ENCODE results near the gene AFG1L.

The AFG1L gene

DNA sequence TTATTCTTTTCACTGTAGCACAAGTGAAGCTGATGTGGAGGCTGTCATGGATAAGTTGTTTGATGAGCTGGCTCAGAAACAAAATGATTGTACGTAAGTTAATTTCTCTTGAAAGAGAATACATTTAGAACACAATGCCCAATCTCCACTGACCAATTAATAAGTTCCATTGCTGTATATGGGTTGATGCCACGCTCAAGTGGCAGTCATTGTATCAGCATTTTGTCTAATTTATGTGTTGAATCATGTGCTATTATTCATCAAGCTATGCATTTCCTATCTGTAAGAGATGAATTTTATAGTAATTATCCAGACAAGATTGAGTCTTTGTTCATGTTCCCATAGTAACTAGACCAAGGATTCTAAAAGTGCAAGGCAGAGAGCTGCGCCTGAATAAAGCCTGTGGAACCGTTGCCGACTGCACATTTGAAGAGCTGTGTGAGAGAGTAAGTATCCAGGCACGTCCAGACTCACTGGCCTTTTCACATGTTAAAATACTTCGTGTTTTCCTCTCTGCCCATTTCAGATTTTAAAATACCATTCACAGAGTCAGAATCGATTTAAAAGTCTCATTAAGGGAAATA lies 182.1 kb downstream of the AFG1L start:
- no peak for TF ChIP-seq FOXP2 (optimal IDR thresholded peaks at IDR 0.05; ENCODE audit: borderline replicate concordance, extremely low read depth, extremely low read length, insufficient read depth)
- TF ChIP-seq, protein P1, sequence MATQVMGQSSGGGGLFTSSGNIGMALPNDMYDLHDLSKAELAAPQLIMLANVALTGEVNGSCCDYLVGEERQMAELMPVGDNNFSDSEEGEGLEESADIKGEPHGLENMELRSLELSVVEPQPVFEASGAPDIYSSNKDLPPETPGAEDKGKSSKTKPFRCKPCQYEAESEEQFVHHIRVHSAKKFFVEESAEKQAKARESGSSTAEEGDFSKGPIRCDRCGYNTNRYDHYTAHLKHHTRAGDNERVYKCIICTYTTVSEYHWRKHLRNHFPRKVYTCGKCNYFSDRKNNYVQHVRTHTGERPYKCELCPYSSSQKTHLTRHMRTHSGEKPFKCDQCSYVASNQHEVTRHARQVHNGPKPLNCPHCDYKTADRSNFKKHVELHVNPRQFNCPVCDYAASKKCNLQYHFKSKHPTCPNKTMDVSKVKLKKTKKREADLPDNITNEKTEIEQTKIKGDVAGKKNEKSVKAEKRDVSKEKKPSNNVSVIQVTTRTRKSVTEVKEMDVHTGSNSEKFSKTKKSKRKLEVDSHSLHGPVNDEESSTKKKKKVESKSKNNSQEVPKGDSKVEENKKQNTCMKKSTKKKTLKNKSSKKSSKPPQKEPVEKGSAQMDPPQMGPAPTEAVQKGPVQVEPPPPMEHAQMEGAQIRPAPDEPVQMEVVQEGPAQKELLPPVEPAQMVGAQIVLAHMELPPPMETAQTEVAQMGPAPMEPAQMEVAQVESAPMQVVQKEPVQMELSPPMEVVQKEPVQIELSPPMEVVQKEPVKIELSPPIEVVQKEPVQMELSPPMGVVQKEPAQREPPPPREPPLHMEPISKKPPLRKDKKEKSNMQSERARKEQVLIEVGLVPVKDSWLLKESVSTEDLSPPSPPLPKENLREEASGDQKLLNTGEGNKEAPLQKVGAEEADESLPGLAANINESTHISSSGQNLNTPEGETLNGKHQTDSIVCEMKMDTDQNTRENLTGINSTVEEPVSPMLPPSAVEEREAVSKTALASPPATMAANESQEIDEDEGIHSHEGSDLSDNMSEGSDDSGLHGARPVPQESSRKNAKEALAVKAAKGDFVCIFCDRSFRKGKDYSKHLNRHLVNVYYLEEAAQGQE (IDR thresholded peaks at IDR 0.05; ENCODE audit: insufficient read depth in 1 of 2, low read depth in 2 of 2, low read length in 2 of 2) = no peak
- TF ChIP-seq TAF1 (IDR thresholded peaks at IDR 0.05; ENCODE audit: borderline replicate concordance, insufficient read depth, low read length) = no peak
- no peak for TF ChIP-seq POLR2AphosphoS5 (IDR thresholded peaks at IDR 0.05; ENCODE audit: low read depth, low read length)
- no peak for TF ChIP-seq SIN3A (IDR thresholded peaks at IDR 0.05; ENCODE audit: borderline replicate concordance, insufficient read depth, low read length)

DNA sequence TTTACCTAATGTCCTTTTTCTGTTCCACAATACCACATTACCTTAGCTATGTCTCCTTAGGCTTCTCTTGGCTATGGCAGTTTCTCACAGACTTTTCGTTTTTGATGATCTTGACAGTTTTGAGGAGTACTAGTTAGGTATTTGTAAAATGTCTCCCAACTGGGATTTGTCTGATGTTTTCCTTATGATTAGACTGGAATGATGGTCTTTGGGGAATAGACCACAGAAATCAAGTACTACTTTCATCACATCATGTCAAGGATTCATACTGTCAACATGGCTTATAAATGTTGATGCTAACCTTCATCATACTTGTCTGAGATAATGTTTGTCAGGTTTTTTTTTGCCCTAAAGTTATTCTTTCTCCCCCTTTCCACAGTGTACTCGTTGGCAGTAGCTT lies 187.7 kb downstream of the AFG1L start:
- TF ChIP-seq TAF1 (IDR thresholded peaks at IDR 0.05; ENCODE audit: borderline replicate concordance, insufficient read depth, low read length) (no peak), SIN3A (IDR thresholded peaks at IDR 0.05; ENCODE audit: borderline replicate concordance, insufficient read depth, low read length) (no peak), FOXP2 (optimal IDR thresholded peaks at IDR 0.05; ENCODE audit: borderline replicate concordance, extremely low read depth, extremely low read length, insufficient read depth) (no peak), POLR2AphosphoS5 (IDR thresholded peaks at IDR 0.05; ENCODE audit: low read depth, low read length) (no peak)
- TF ChIP-seq, protein P1 (IDR thresholded peaks at IDR 0.05; ENCODE audit: insufficient read depth in 1 of 2, low read depth in 2 of 2, low read length in 2 of 2) = no peak

DNA sequence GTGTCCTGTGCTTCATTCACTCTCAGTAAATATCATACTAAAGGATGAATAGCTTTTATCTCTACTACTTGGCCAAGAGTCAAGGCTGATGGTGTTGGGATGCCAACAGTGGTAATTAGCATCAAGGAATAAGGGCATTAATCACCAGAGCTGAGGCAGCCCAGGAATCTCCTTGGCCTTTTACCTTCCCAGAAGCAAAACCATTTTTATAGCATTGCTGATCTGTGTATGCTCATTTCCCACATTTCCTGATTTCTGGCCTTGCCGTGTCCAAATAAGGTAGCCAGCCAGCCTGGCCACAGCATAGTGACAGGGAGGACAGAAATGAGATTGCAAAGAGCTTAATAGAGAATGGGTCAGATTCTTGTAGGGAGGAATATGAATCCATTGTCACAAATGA lies 189.2 kb downstream of the AFG1L start:
- TF ChIP-seq FOXP2 (optimal IDR thresholded peaks at IDR 0.05; ENCODE audit: borderline replicate concordance, extremely low read depth, extremely low read length, insufficient read depth) (no peak), POLR2AphosphoS5 (IDR thresholded peaks at IDR 0.05; ENCODE audit: low read depth, low read length) (no peak), TAF1 (IDR thresholded peaks at IDR 0.05; ENCODE audit: borderline replicate concordance, insufficient read depth, low read length) (no peak), SIN3A (IDR thresholded peaks at IDR 0.05; ENCODE audit: borderline replicate concordance, insufficient read depth, low read length) (no peak)
- TF ChIP-seq, protein P1 (IDR thresholded peaks at IDR 0.05; ENCODE audit: insufficient read depth in 1 of 2, low read depth in 2 of 2, low read length in 2 of 2) = no peak

DNA sequence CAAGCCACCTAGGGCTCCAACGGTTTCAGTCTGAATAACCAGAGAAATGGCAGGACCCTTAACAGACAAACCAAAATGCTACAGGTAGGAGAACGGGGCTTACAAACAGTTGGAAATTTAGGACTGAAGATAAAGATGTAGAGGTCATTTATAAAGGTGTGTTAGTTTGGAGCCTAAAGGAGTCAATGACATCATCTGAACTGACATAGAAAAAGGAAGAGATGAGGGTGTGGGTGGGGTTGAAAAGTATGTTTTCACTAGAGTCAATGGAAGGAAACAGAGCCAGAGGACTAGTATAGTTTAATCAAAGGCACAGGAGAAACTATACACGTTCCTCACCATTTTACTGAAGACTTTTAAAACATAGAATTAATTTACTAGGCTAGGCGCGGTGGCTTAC lies 194.8 kb downstream of the AFG1L start:
- no peak for TF ChIP-seq POLR2AphosphoS5 (IDR thresholded peaks at IDR 0.05; ENCODE audit: low read depth, low read length)
- TF ChIP-seq, protein P1 (IDR thresholded peaks at IDR 0.05; ENCODE audit: insufficient read depth in 1 of 2, low read depth in 2 of 2, low read length in 2 of 2) = no peak
- TF ChIP-seq TAF1 (IDR thresholded peaks at IDR 0.05; ENCODE audit: borderline replicate concordance, insufficient read depth, low read length) = no peak
- no peak for TF ChIP-seq FOXP2 (optimal IDR thresholded peaks at IDR 0.05; ENCODE audit: borderline replicate concordance, extremely low read depth, extremely low read length, insufficient read depth)
- TF ChIP-seq SIN3A (IDR thresholded peaks at IDR 0.05; ENCODE audit: borderline replicate concordance, insufficient read depth, low read length) = no peak

All from PFSK-1 (cell line).